Activated CD8-positive, alpha-beta memory T cell treated with anti-CD3 and anti-CD28 coated beads, Interleukin-2, amount 50 U/mL, for 4 hours (primary cell): ENCODE data around the gene ITGA1.
"Not testable (repeated sequence)": the region's sequence is repeated elsewhere in the genome, so short reads cannot be mapped to it uniquely, and the experiment has no call there.

Experiments
- DNase-seq: peaks from one replicate; pipeline ENCODE4 v3.0.0-alpha.2; 2020

ITGA1 gene

DNA sequence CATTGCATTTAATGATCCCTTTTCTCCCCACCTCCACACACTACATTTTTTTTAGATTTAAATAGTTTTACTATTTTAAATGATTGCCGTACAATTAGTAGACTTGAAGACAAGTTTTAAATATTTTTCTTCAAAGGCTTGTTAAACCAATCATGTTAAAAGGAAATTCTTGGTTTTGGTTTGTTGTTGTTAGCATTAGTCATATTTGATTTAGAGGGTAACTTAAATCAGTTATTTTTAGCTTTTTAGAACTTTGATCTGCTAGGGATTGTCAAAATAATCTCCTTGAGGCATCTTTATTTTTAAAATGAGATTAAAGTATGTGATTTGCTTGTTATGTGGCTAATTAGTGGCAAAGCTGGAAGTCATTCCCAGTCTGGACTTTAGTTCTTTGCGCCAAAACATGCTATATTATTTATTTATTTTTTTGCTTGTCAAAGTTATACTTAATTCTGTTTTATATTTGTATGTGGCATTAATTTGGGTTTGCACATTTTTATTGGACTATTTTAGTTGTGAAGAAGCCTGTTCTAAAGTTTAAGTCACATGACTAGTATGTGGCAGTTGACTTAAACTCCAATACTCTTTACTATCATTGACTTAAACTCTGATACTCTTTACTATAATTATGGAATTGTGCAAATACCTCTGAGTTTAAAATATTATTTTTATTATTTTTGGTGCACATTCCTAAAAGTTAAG lies 14.7 kb downstream of the ITGA1 start:
- no peak for DNase-seq

GRCh38 chr5:52802974-52803336 lies 15.2 kb downstream of the ITGA1 start:
- DNase-seq: no peak

GRCh38 chr5:52804387-52804791 lies 16.7 kb downstream of the ITGA1 start:
- DNase-seq: no peak

DNA sequence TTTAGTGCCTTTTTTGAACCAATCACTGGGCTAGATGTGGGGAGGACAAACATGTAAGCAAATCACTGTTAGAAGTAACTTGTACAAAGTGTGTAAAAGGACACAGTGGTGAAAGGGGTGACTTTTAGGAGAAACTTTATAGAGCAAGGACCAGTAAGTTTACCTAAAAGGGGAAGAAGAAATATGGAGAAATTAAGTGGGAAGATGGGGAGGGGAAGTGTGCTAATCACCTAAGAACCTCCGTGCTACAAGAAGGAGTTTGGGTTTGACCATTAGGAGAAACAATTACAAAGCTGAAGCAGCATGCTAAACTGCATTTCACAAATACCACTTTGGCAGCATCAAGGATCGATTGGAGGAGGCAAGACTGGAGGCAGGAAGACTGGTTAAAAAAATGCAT lies 17.3 kb downstream of the ITGA1 start:
- no peak for DNase-seq

- no peak for DNase-seq
These were observed 17.9 kb downstream of the ITGA1 start for GRCh38 chr5:52805615-52806014.

- DNase-seq: no peak
These were observed 19.3 kb downstream of the ITGA1 start for GRCh38 chr5:52807037-52807436.

DNA sequence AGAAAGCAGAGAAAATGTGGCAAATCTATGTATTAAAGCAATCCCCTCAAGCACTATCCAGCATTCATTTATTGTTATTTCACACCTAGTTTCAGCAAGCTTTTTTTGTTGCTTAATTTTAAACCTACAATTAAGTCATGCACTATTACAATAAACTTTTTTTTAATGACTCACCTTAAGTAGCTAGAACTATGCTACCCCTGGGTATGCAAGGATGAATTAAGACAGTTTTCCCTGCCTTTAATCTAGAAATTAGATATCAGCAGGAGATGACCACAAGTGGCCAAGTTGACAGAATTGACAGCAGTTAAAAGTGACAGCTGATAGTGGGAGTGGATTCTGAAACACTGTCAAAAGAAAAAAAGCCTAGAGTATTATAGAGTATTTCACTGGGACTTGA lies 20.0 kb downstream of the ITGA1 start:
- no peak for DNase-seq

GRCh38 chr5:52808316-52808901 lies 20.7 kb downstream of the ITGA1 start:
- no peak for DNase-seq

DNA sequence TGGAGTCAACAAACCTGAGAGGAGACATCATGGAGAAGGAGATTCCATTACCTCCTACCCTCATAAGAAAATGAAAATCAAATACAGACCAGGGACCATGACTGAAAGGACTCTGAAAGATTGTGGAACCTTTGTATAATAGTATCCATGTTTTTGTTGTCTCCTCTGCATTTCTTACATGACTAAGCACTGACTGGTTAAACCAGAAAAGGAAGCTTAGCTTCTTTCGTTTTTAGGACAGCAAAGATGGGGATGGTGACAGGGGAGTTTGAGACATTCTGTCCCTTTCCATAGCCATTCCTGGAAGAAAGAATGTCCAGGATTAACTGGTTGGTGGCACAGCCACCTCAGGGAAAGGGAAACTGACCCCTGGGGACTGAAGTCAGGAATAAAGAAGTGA lies 22.2 kb downstream of the ITGA1 start:
- DNase-seq: no peak

GRCh38 chr5:52810426-52810825 lies 22.7 kb downstream of the ITGA1 start:
- no peak for DNase-seq

DNA sequence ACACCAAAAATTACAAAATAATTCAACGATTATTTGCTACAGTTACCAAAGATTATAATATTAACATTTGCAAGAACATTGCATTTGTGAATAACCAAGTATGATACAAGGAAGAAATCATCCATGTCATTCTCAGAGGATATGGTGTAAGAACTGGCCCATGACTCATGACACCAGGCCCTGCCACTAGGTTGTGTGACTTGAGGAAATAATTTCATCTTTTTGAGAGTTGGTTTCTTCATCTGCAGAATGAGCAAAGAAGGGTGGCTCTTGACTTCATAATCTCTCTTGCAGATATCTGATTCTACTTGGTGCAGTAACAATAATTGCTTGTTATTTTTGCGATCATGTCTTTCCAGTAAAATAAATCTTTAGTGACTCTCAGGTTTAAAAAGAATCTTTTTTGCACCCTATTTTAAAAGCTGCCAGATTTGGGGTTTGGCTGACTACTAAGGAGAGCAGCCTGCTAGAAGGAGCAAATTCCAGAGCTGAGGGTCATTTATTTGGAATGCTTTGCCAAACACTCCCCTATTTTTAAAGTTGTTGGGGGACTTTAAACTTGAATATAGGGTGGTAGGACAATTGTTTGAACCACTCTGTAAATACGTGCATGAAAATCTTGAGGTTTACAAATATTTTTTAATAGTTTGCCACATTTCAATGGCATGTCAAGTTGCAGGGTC lies 23.5 kb downstream of the ITGA1 start:
- DNase-seq: no peak

DNA sequence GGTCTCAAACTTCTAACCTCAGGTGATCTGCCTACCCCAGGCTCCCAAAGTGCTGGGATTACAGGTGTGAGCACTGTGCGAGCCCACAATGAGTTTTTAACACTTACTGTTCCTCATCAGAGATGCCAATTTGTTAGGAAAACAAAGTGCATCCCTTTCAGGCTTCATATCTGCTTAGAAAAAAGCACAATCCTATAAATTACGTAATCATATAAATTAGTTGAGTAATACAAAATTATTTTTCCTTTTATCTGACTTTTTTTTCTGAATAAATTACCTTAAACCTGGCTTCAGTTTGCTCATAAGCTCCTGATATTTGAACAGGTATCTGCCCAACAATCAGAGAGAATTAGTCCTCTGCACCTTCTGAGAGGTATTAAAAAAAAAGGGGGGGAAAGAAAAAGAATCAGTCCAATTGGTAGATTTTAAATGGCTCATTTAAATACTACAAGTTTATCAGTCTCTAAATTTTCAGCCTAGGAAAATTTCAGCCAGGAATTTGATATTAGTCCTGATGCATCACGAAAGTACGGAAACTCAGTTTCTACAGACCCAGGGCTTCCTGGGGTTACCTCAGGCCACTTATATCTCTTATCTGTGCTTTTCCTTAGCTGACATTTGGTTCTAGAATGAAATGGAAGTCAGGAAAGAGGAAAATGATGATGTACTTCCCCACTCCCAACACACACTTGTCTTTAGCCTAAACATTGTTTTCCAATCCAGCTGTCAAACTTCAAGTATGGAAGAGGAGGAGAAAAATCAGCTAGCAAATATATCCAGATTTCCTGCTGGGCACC lies 26.8 kb downstream of the ITGA1 start:
- DNase-seq: no peak

- no peak for DNase-seq
These were observed 30.1 kb downstream of the ITGA1 start for GRCh38 chr5:52817818-52818217.

GRCh38 chr5:52818360-52818759 lies 30.6 kb downstream of the ITGA1 start:
- DNase-seq: no peak

DNA sequence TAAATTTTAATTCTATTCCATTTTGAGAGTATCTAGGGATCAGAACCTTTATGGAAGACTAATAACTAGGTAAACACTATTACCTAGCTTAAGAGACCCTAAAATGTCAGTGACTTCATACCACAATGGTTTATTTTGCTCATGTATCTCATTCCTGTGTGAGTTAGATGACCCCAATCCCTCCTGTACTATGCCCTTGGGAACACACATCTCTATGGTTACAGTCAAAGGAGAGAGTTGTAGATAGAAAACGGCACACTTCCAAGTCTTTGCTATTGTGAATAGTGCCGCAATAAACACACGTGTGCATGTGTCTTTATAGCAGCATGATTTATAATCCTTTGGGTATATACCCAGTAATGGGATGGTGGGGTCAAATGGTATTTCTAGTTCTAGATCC lies 31.1 kb downstream of the ITGA1 start:
- DNase-seq: not testable (repeated sequence)

DNA sequence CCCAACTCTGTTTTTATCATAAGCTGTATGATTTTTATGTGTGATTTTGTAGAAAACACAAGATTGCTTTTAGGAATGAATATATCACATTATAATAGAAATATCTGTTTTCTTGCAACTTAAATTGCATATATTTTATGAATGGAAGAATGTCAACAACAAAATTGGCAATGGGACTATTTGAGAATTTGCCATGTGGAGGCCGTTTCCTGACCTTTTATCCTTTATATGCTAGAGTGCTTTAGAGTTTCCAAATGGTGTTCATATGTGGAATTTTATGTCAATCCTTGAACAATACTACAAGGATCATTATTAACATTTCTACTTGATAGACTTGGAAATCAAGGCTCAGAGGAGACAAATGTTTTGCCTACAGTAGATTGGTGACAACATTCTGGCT lies 34.2 kb downstream of the ITGA1 start:
- DNase-seq: no peak

GRCh38 chr5:52822437-52822836 lies 34.7 kb downstream of the ITGA1 start:
- no peak for DNase-seq

DNA sequence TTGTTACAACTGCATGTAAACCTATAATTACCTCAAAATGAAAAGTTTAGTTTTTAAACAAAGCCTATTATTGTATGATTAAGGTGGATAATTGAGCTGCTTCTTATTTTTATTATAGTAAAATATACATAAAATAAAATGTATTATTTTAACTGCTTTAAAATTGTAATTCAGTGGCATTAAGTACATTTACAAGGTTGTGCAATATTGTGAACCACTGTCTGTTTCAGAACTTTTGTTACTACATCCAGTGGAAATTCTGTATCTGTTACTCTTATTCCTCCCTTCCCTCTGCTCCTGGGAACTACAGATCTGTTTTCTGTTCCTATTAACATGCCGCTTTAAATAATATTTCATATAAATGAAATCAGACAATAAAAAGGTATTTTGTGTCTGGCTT lies 37.1 kb downstream of the ITGA1 start:
- DNase-seq: no peak

DNA sequence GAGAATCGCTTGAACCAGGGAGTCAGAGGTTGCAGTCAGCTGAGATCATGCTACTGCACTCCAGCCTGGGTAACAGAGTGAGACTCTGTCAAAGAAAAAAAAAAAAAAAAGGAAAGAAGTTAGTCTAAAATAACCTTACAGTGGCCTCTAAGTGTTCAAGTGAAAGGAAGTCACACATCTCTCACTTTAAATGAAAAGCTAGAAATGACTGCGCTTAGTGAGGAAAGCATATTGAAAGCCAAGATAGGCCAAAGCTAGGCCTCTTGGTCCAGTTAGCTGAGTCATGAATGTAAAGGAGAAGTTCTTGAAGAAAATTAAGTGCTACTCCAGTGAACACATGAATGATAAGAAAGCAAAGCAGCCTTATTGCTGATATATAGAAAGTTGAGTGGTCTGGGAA lies 38.1 kb downstream of the ITGA1 start:
- DNase-seq: no peak

DNA sequence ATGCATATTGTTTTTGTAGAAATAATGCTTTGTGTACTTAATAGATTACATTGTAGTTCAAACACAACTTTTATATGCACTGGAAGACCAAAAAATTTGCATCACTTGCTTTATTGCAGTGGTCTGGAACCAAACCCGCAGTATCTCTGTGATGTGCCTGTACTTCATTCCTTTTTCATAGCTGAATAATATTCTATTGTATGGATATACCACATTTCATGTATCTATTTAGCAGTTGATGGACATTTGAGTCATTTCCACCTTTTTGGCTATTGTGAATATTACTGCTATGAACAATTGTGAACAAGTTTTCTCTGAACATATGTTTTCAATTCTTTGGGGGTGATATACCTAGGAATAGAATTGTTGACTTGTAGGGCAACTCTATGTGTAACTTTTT lies 40.1 kb downstream of the ITGA1 start:
- DNase-seq: no peak

GRCh38 chr5:52829664-52830063 lies 41.9 kb downstream of the ITGA1 start:
- no peak for DNase-seq

GRCh38 chr5:52830650-52831049 lies 42.9 kb downstream of the ITGA1 start:
- no peak for DNase-seq

DNA sequence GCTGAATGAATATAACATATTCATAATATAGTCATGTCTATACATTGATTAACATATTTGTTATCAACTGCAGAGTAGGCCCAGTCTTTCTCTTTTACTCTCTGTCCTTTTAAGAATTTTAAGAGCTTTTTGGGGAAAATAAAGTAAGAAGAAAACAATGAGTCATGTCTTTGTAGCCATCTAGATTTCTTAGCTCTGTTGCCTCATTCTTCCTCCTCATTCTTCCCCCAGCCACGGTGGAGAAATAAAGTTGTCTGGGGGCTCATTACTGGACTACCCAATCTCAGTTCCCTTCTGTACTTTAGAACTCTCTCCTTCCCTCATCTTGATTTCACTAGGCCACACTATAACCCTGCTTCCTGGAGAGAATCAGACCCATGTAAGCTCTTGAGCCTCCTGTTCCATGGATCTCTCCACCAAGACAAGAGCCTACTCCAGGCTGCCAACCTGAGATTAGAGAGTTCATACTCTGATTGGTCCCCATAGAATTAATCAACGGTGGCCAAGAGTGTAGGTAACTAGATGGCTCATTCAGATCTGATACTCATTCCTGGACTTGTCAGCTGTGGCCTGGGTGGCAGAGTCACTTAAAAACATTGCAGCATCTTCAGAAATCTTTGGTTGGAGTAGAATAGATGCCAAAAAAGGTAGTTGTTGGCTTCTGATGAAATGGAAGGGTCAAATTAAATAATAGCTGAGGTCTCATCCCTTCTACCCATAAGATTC lies 44.2 kb downstream of the ITGA1 start:
- no peak for DNase-seq
